A673 (cell line): ENCODE measurements around the gene DIP2B. TPM values are rescaled to one million over a fixed set of nuclear protein-coding genes. Genes with fewer than 3 reads are reported as not detected.

Experiments
- BruUV-seq: library from RNA; stranded (reverse); fragments of 400-500 nt; replicated peaks from 2 replicates; lab custom pipeline; 2021; lab: Mats Ljungman, UMichigan
- CTCF ChIA-PET: fragments of 300-600 bp; sonication (Branson Sonifier 250); formaldehyde crosslinking; loops from one replicate; lab custom pipeline; 2022; ENCODE audit warnings: antibody characterized with exemption; lab: Charles Lee
- POLR2A ChIA-PET: fragments of 300-600 bp; sonication (Branson Sonifier 250); formaldehyde crosslinking; loops from one replicate; lab custom pipeline; 2022; ENCODE audit warnings: antibody characterized with exemption; ENCODE audit not compliant: low non-redundant PET; lab: Charles Lee
- DNase-seq: peaks from one replicate; pipeline ENCODE4 v3.0.0-alpha.2; 2015; ENCODE audit warnings: low spot score
- H3K27ac ChIP-seq: fragments of 200-600 bp; sonication (generic); 2 replicates; pipeline ENCODE4 v1.5.1; 2016; ENCODE audit warnings: mixed run types, low read depth, mild to moderate bottlenecking, mixed read lengths, antibody characterized with exemption, low read length; ENCODE audit not compliant: poor library complexity, severe bottlenecking
- H3K27me3 ChIP-seq: fragments of 200-600 bp; sonication (generic); replicated peaks from 2 replicates; pipeline ENCODE4 v1.6.1; 2017; ENCODE audit warnings: mixed run types, low read depth, mild to moderate bottlenecking, mixed read lengths, antibody characterized with exemption, low read length; ENCODE audit not compliant: insufficient read depth, poor library complexity
- H3K36me3 ChIP-seq: fragments of 200-600 bp; sonication (generic); 2 replicates; pipeline ENCODE4 v1.6.1; 2016; ENCODE audit warnings: mixed run types, mild to moderate bottlenecking, mixed read lengths, antibody characterized with exemption, low read length; ENCODE audit not compliant: insufficient read depth, poor library complexity, severe bottlenecking
- H3K4me1 ChIP-seq: fragments of 200-600 bp; sonication (generic); 2 replicates; pipeline ENCODE4 v1.6.1; 2017; ENCODE audit warnings: mixed run types, mild to moderate bottlenecking, mixed read lengths, antibody characterized with exemption, low read length; ENCODE audit not compliant: insufficient read depth, poor library complexity, severe bottlenecking
- H3K4me3 ChIP-seq: fragments of 200-600 bp; sonication (generic); 2 replicates; pipeline ENCODE4 v1.5.1; 2016; ENCODE audit warnings: low read depth, mixed run types, mild to moderate bottlenecking, mixed read lengths, low read length; ENCODE audit not compliant: poor library complexity, severe bottlenecking
- H3K9me3 ChIP-seq: fragments of 200-600 bp; sonication (generic); 2 replicates; pipeline ENCODE4 v1.6.1; 2016; ENCODE audit warnings: mixed run types, low read depth, mild to moderate bottlenecking, mixed read lengths, antibody characterized with exemption, low read length; ENCODE audit not compliant: poor library complexity, severe bottlenecking
- CTCF ChIP-seq: fragments of 300-800, 200-600 bp; sonication (generic); conservative IDR thresholded peaks from 2 replicates; pipeline ENCODE4 v1.5.1; 2017; ENCODE audit warnings: low read depth, mild to moderate bottlenecking, antibody characterized with exemption, low read length, moderate library complexity, mixed read lengths
- EZH2 ChIP-seq: fragments of 200-600 bp; sonication (generic); IDR thresholded peaks from 2 replicates; pipeline ENCODE4 v1.6.1; 2017; ENCODE audit warnings: borderline replicate concordance, low read depth, mild to moderate bottlenecking, mixed read lengths, antibody characterized with exemption, low read length; ENCODE audit not compliant: poor library complexity, severe bottlenecking
- intact Hi-C: fragments of 100-400 bp; cut with micrococcal nuclease; formaldehyde crosslinking; loops from one replicate; pipeline ENCODE4 v1.10.0; 2022; ENCODE audit not compliant: unreplicated experiment
- total RNA-seq: library from RNA; stranded (reverse); gene quantifications from 2 replicates; pipeline ENCODE4 v1.2.3, GENCODE V29; 2021

The DIP2B gene
- total RNA-seq, 1 experiment from 2014 or later, result 40.5 TPM

DNA sequence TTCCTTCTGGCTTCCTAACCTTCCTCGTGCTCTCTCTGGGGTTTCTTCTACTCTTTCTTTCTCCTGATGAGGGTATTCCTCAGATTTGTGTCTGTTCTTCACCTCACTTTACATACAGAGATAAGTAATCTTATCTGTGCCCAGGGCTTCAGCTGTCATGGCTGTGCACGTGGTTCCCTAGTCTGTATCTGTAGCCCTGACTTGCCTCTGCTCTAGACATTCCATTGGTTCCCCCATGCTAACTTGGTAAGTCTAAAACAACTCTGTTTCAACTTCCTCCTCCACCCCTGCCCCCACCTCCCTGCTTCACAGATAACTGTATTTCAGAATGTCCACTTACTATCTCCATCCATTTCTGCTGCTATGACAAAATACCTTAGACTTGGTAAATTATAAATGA lies 10.8 kb downstream of the DIP2B start:
- ChIA-PET POLR2A (interaction anchor here (0.5 kb wide), 1 partner anchor 11 kb away, joined by 4 read pairs; no protein-coding TSS in a partner anchor), CTCF (interaction anchor here (0.6 kb wide), 1 partner anchor 13 kb away, joined by 3 read pairs; no protein-coding TSS in a partner anchor)
- Histone ChIP-seq H3K4me1 (peaks cover 17% of the 10 kb centered on the region), H3K36me3 (no peaks in the 10 kb centered on the region), H3K4me3 (no peak overlapping the region), H3K27me3 (no peaks in the 10 kb centered on the region), H3K27ac (no peak overlapping the region), H3K9me3 (no peaks in the 10 kb centered on the region)
- no TSS peak for BruUV-seq
- intact Hi-C loops, result no loop called here
- TF ChIP-seq EZH2 (no peak), CTCF (no peak)
- no peak for DNase-seq

DNA sequence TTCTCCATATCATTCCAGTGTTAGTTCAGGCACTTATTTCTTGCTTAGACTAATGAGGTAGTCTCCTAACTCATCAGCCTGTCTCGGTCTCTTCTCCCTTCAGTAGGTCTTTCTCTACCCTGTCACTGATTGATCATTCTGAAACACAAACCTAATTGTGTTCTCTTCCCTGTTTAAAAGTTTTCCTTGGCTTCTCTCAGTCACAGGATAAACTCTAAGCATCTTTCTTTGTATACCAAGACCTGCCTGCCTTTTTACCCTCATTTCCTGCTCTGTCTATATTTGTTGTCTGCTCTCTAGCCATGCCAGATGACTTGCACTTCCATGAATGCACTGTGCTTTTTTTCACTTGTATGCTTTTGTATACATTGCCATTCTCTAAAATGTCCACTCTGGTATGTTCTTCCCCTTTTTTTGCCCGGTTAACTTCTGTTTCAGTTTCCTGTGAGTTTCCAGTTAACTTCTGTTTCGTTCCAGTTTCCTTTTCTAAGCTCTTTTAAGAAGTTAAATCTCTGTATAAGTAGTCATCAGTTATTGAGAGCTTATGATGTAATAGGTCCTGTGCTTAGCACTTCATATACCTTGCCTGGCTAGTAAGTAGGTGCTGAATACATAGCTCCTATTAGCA lies 12.8 kb downstream of the DIP2B start:
- H3K4me3 ChIP-seq, result no peak overlapping the region
- no TSS peak for BruUV-seq
- DNase-seq, result peak; percentile 29
- TF ChIP-seq EZH2, result no peak
- intact Hi-C loops, result no loop called here
- CTCF ChIA-PET, result no interaction called here
- POLR2A ChIA-PET, result no interaction called here
- H3K4me1 ChIP-seq, result peaks cover 24% of the 10 kb centered on the region
- H3K9me3 ChIP-seq, result no peaks in the 10 kb centered on the region
- peak overlapping the region; percentile 63 for H3K27ac ChIP-seq
- no peaks in the 10 kb centered on the region for H3K36me3 ChIP-seq
- H3K27me3 ChIP-seq, result no peaks in the 10 kb centered on the region

DNA sequence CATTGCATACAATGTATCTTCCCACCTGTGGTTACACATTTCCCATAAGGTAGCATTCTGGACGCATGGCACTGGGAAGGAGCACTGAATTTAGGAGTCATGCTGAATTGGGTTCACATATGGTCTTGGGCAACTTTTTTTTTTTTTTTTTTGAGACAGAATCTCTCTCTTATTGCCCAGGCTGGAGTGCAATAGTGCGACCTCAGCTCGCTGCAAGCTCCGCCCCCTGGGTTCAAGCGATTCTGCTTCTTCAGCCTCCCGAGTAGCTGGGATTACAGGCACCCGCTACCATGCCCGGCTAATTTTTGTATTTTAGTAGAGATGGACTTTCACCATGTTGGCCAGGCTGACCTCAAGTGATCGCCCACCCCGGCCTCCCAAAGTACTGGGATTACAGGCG lies 13.3 kb downstream of the DIP2B start:
- no TSS peak for BruUV-seq
- Histone ChIP-seq H3K36me3 (peaks cover 2% of the 10 kb centered on the region), H3K4me1 (peaks cover 24% of the 10 kb centered on the region), H3K27ac (peak overlapping the region; percentile 63), H3K4me3 (no peak overlapping the region), H3K9me3 (peaks cover under 1% of the 10 kb centered on the region), H3K27me3 (no peaks in the 10 kb centered on the region)
- intact Hi-C loops, result no loop called here
- CTCF ChIA-PET, result interaction anchor here (0.6 kb wide), 1 partner anchor 247 kb away, joined by 3 read pairs; no protein-coding TSS in a partner anchor
- TF ChIP-seq CTCF (no peak), EZH2 (no peak)
- POLR2A ChIA-PET, result no interaction called here
- DNase-seq, result no peak

GRCh38 chr12:50519353-50519752 lies 14.6 kb downstream of the DIP2B start:
- CTCF ChIA-PET, result no interaction called here

More at GRCh38 chr12:50519353-50519752, 14.6 kb downstream of the DIP2B start:
- H3K27ac ChIP-seq, result no peak overlapping the region
- no TSS peak for BruUV-seq
- no peak for DNase-seq
- H3K9me3 ChIP-seq, result peaks cover 12% of the 10 kb centered on the region
- peaks cover 5% of the 10 kb centered on the region for H3K36me3 ChIP-seq
- POLR2A ChIA-PET, result no interaction called here
- intact Hi-C loops, result no loop called here
- no peaks in the 10 kb centered on the region for H3K27me3 ChIP-seq
- peaks cover 24% of the 10 kb centered on the region for H3K4me1 ChIP-seq
- TF ChIP-seq EZH2 (no peak), CTCF (no peak)
- no peak overlapping the region for H3K4me3 ChIP-seq
